Measurements from ENCODE around the gene CLCN6. TPM values are rescaled to one million over a fixed set of nuclear protein-coding genes. Genes with fewer than 3 reads are reported as not detected.

CLCN6 gene
- total RNA-seq, 1 donor = 21.0 TPM

GRCh38 chr1:11825131-11825530, 19.1 kb downstream of the CLCN6 start:
- TF ChIP-seq CTCF (IDR thresholded peaks at IDR 0.05; ENCODE audit: extremely low read depth, low read depth, low read length) = no peak
- Histone ChIP-seq H4K20me1 (ENCODE audit: insufficient read depth, low read length) (no peaks in the 10 kb centered on the region), H3K4me2 (ENCODE audit: insufficient read depth, low read length) (no peak overlapping the region), H3K9me3 (ENCODE audit: low read depth, low read length) (no peaks in the 10 kb centered on the region), H3K27ac (ENCODE audit: low read depth, low read length) (no peak overlapping the region), H2AFZ (ENCODE audit: low read length) (no peak overlapping the region), H3K4me3 (ENCODE audit: insufficient read depth, low read length) (no peak overlapping the region), H3K79me2 (ENCODE audit: insufficient read depth, low read length) (no peaks in the 10 kb centered on the region), H3K36me3 (ENCODE audit: insufficient read depth, low read length) (peaks cover 58% of the 10 kb centered on the region), H3K27me3 (ENCODE audit: insufficient read depth, low read length) (no peaks in the 10 kb centered on the region), H3K4me1 (ENCODE audit: insufficient read depth, low read length) (peaks cover 9% of the 10 kb centered on the region)
- DNase-seq (ENCODE audit: insufficient read length, low spot score, missing footprints) = peak; percentile 41

GRCh38 chr1:11826946-11827345, 21.0 kb downstream of the CLCN6 start:
- H3K4me3 ChIP-seq (ENCODE audit: insufficient read depth, low read length) = no peak overlapping the region
- H3K9me3 ChIP-seq (ENCODE audit: low read depth, low read length) = no peaks in the 10 kb centered on the region
- no peak for DNase-seq (ENCODE audit: insufficient read length, low spot score, missing footprints)
- no peak overlapping the region for H3K27ac ChIP-seq (ENCODE audit: low read depth, low read length)
- no peaks in the 10 kb centered on the region for H3K79me2 ChIP-seq (ENCODE audit: insufficient read depth, low read length)
- no peak overlapping the region for H2AFZ ChIP-seq (ENCODE audit: low read length)
- H3K4me1 ChIP-seq (ENCODE audit: insufficient read depth, low read length) = peaks cover 1% of the 10 kb centered on the region
- H3K27me3 ChIP-seq (ENCODE audit: insufficient read depth, low read length) = no peaks in the 10 kb centered on the region
- no peaks in the 10 kb centered on the region for H4K20me1 ChIP-seq (ENCODE audit: insufficient read depth, low read length)
- no peak overlapping the region for H3K4me2 ChIP-seq (ENCODE audit: insufficient read depth, low read length)
- TF ChIP-seq CTCF (IDR thresholded peaks at IDR 0.05; ENCODE audit: extremely low read depth, low read depth, low read length) = no peak
- peaks cover 63% of the 10 kb centered on the region for H3K36me3 ChIP-seq (ENCODE audit: insufficient read depth, low read length)

GRCh38 chr1:11828511-11828910, 22.5 kb downstream of the CLCN6 start:
- Histone ChIP-seq H3K79me2 (ENCODE audit: insufficient read depth, low read length) (no peaks in the 10 kb centered on the region), H3K36me3 (ENCODE audit: insufficient read depth, low read length) (peaks cover 69% of the 10 kb centered on the region), H3K4me3 (ENCODE audit: insufficient read depth, low read length) (no peak overlapping the region), H3K4me2 (ENCODE audit: insufficient read depth, low read length) (no peak overlapping the region), H3K27ac (ENCODE audit: low read depth, low read length) (no peak overlapping the region), H3K4me1 (ENCODE audit: insufficient read depth, low read length) (no peaks in the 10 kb centered on the region), H3K27me3 (ENCODE audit: insufficient read depth, low read length) (no peaks in the 10 kb centered on the region), H3K9me3 (ENCODE audit: low read depth, low read length) (no peaks in the 10 kb centered on the region), H2AFZ (ENCODE audit: low read length) (no peak overlapping the region), H4K20me1 (ENCODE audit: insufficient read depth, low read length) (no peaks in the 10 kb centered on the region)
- no peak for DNase-seq (ENCODE audit: insufficient read length, low spot score, missing footprints)
- no peak for TF ChIP-seq CTCF (IDR thresholded peaks at IDR 0.05; ENCODE audit: extremely low read depth, low read depth, low read length)

GRCh38 chr1:11831945-11832725, 26.1 kb downstream of the CLCN6 start:
- no peaks in the 10 kb centered on the region for H3K4me1 ChIP-seq (ENCODE audit: insufficient read depth, low read length)
- peak; percentile 18 for DNase-seq (ENCODE audit: insufficient read length, low spot score, missing footprints)
- H3K79me2 ChIP-seq (ENCODE audit: insufficient read depth, low read length) = no peaks in the 10 kb centered on the region
- TF ChIP-seq CTCF (IDR thresholded peaks at IDR 0.05; ENCODE audit: extremely low read depth, low read depth, low read length) = no peak
- H4K20me1 ChIP-seq (ENCODE audit: insufficient read depth, low read length) = no peaks in the 10 kb centered on the region
- no peak overlapping the region for H3K27ac ChIP-seq (ENCODE audit: low read depth, low read length)
- H3K9me3 ChIP-seq (ENCODE audit: low read depth, low read length) = no peaks in the 10 kb centered on the region
- no peak overlapping the region for H3K4me2 ChIP-seq (ENCODE audit: insufficient read depth, low read length)
- no peak overlapping the region for H2AFZ ChIP-seq (ENCODE audit: low read length)
- no peak overlapping the region for H3K4me3 ChIP-seq (ENCODE audit: insufficient read depth, low read length)
- peaks cover 79% of the 10 kb centered on the region for H3K36me3 ChIP-seq (ENCODE audit: insufficient read depth, low read length)
- H3K27me3 ChIP-seq (ENCODE audit: insufficient read depth, low read length) = no peaks in the 10 kb centered on the region

All from osteoblast (primary cell).